ENCODE measurements around the gene KCNIP3.
"Not testable (repeated sequence)": the region's sequence is repeated elsewhere in the genome, so short reads cannot be mapped to it uniquely, and the experiment has no call there.

Gene KCNIP3

DNA sequence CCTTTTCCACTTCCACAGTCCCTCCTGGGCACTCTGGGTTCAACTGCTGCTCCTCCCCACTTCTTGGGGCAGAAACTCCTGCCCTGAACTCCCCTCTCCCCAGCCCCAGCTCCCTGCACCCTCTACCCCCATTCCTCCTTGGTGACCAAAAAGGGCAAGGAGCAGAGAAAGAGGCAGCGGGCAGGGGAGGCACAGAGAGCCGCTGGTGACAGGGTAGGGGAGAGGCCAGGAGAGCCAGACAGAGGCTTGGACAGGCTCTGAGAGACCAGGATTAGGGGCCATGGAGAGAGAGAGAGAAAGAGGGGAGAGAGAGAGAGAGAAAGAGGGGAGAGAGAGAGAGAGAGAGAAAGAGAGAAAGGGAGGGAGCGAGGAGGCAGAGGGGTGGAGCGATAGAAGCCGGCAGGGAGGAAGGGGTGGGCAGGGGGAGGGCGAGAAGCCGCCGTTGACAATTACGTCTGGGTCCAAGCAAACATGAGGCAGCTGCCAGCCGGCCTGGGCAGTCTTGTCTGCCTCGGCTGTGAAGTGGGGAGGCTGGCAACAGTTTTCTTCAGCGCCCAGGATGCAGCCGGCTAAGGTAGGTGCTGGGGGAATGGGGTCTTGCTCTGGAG, at the start of gene KCNIP3:
KCNIP3 (plus strand) TSS at position 468 of the 608 bp plus-strand sequence; CDS start at position 560, 92 bp downstream.
- DNase-seq = no peak

DNA sequence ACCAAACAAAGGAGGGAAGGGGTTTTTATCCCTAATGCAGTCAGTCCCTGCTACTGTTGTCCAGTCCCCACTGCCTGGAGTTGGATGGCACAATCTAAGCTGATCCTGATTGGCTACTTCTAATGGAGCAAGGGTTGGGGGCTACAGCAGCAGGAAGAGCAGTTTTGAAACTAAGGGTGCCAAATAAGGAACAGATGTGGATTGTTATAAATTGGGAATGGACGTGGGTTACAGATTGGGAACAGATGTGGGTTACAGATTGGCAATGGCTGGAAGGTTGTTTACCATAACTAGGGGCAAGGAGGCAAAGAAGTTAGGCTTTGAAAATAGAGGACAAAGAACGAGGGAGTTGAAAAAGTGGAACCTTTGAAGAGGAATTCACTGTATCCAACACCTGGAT, 38.9 kb upstream of the KCNIP3 start:
- DNase-seq = no peak

DNA sequence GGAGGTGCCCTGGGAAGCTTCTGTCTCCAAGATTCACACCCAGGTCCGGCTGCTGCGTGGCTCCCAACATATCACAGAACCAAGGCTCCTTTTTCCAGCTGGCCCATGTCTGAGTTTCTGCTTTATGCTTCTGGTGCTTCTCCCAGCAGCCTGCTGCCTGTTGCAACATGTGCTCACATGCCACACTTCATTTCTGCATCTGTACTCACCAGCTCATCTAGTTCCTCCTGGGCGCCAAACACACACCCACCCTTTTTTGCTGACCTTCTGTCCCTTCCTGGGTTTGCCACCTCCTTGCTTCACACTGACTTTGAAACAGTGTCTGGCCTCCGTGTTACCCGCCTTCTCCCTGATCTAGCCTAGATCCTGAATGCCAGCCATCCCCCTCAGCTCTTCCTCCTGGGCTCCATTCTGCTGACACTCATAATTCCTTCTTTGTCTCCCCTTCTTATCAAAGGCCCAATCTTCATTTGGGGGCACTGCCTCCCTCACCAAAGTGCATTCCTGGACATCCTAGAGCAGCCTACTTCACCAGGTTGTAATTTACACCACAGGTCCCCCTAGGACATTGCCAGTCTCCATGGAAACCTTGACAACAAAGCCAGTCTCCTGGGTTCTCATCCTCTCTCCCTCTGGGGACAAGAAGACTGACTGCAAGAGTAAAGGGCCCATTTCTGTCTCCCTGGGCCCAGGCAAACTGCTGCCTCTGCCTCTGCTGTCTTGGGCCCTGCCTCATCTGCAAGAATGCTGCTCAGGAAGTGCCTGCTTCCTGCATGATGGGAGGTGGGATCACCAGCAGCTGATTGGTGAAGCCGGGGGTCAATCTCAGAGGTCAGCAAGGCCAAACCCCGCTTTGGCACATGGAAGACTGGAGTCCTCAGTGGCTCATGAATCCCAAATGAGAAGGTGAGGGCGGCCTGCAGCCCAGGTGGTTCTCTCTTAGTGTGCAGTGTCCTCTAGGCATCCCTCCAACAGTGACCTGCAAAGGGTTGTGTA, 36.8 kb upstream of the KCNIP3 start:
- no peak for DNase-seq

DNA sequence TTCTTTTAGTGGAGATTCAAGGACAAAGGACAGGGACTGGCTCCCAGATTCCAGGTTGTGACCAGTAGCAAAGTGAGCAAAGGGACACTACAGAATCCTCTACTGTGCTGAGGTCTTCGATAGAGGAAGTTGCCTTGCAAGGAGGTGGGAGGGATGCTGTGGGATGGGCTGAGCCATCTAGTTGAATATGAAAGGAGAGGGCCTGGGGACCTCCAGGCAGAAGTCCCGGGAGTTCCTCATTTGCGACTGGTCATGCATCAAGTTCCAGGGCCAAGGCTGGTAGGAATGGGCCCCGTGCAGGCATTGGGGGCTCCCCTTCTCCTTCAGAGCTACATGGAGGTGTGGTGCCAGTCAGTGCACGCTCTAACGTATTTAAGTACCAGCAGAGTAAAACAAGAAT, 35.5 kb upstream of the KCNIP3 start:
- DNase-seq = no peak

DNA sequence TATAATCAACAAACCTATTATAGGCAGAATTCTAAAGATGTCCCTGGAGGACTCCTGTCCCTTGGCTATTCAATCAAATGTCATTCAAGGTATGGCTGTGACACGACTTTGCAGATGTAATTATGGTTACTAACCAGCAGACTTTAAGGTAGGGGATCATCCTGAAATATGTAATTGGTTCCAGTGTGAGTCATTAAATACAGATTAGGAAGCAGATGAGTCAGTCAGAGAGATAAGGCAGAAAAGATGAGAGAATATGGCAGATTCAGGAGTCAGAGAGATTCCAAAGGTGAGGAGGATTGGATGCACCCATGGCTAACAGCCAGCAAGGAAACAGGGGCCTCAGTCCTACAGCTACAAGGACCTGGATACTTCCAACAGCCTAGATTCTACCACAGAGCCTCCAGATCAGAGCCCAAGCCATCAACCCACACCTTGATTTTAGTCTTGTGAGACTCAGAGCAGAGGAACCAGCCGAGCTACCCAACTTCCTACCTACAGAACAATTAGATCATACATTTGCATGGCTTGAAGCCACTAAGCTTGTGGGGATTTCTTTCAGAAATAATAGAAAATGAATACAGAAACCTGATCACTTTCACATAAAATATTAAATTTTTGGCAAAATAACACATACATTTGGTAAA, 34.1 kb upstream of the KCNIP3 start:
- no peak for DNase-seq

DNA sequence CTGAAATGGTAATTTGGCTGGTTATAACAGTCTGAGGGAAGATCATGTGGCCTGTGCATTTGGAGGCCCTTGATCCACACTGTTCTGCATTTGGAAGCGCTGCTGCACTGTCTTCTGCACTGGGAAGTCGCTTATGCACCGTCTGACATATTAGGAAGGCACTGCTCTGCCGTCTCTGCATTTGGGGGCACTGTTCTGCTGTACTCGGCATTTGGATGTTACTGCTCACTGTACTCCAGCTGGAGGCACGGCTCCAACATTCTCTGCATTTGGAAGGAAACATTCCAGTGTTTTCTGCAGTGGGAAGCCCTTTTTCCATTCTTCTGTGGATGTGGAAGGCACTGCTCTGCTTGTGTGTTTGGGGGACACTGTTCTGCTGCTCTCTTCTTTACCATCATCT, 32.5 kb upstream of the KCNIP3 start:
- no peak for DNase-seq

DNA sequence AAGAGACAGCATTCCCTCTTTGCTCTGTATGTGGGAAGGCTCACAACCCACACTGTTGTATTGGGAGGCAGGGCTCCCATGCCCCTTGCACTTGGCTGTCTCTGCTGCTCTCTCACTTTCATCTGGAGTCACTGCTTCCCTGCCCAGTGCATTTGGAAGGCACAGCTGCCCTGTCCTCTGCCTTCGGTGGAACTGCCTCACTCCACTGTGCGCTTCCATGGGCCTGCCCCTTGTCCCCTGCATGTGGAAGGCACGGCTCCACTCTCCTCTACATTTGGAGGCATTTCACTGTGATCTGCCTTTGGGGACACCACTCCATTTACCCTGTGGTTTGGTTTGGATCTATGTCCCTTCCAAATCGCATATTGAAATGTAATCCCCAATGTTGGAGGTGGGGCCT, 32.0 kb upstream of the KCNIP3 start:
- no peak for DNase-seq

DNA sequence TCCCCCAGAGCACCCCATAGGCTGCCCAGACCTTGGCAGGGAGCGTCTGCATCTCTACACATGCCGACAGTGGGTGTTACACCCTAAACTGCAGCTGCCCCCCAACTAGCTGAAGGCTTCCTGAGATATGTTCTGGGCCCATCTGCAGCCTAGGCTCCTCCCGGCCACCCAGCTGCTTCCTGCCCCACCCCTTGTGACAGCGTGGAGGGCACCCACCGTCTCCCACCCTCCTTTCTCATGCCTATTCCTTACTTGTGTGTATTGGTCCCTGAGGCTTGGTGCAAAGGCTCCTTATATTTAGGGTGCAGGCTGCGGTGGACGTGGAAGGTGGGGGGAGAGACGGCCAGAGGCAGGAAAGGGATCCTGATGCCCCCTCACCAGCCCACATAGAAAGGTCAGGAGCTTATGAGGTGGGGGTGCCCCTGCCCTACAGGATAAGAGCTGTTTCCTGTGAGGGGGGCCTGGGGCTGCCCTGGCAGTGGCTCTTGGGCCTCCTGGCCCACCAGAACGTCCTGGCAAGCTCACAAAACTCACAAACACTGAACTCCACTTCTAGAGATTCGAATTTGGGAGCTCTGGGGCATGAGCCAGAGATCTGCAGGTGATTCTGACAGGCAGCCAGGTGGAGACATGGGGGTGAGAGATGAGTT, 30.2 kb upstream of the KCNIP3 start:
- DNase-seq = no peak

DNA sequence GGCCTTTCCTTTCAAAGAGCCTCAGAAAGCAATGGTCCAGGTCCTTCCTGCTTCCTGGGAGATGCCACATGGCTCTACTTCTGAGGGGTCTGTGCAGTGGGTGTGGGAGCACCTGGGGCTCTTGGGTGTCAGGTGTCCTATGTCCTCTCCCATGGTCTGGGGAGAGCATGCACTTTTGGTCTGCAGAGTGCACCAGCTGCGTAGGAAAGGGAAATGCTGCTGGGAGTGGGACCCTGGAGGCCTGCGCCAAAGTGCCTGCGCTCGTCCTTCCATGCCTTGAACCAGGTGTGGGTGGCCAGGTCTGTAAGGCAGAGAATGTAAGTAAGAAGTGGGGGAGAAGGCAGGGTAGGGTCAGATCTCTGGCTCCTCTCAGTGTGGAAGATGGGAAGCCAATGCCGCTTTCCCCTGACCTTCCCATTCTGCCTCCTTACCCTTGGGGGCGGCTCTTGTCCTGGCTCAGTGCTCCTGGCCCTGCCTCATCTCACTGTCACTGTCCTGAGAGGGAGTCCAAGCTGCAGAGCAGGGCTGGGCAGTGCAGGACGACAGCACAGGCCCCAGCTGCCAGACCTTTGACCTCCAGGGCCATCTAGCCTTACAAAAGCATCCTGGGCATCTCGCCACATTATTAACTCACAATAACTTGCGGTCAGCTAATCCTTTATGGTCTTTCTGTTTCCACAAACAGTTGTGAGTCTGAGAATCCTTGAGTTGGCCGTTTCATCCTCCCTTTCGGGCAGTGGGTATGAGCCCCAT, 29.5 kb upstream of the KCNIP3 start:
- no peak for DNase-seq

DNA sequence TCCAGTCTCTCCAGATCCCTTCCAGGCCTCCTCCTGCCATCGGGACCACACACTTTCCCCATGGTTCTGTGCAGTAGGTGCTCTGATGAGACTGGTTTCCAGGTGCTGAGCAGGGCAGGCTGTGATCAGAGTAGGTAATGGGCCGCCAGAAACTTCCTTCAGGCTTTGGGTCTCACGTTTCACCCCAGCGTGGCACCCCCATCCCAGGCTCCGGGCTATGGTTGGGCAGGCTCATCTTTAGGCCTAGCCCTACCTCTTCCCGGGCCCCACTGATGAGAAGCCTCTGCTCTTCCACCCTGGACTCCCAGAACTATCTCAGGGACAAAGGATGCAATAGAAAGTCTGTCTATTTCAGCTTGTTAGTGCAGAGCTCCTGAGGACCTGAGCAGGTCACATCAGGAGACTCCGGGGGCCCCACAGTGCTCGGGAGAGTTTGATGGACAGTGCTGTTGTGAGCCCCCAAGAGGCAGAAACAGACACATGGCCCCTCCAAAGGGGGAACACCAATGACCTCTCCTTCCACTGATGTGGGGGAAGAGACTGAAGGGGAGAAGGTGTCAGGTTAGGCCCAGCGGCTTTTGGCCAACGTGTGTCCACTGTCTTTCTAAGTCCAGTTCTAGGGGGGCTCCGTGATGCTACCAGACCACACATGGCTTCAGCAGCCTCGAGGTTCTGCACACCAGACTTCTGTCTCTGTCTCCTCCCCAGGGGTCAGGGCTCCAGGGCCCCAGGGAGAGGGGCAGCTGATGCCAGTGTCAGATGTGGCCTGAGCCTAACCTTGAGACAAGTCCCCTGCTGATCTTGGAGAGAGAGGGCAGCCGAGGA, 28.7 kb upstream of the KCNIP3 start:
- DNase-seq = no peak

DNA sequence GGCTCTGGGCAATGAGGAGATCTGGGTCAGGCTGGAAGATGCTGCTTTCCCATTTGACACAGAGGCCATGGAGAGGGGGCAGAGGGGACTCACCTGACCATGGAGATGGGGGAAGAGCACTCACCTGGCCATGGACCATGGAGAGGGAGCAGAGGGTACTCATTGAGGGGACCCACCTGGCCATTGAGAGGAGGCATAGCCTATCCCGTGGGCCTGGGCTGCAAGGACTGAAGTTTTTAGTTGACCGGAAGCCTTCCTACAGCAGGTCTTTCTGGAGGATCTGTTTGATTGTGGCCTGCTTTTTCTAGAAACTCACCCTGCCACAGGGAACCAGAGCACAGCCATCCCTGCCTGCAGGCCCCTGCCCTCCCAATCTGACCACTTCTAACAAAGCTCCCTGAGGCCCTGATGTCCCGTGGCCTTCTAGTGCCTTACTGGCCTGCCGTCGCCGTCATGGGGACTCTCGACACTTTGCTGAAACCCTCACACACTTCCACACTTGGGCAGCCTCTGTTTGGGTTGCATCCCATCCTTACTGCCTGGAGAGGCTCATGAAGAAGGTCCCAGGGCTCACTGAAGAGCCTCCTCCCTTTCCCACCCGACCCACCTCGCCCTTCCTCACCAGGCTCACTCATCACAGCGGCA, 28.0 kb upstream of the KCNIP3 start:
- no peak for DNase-seq

DNA sequence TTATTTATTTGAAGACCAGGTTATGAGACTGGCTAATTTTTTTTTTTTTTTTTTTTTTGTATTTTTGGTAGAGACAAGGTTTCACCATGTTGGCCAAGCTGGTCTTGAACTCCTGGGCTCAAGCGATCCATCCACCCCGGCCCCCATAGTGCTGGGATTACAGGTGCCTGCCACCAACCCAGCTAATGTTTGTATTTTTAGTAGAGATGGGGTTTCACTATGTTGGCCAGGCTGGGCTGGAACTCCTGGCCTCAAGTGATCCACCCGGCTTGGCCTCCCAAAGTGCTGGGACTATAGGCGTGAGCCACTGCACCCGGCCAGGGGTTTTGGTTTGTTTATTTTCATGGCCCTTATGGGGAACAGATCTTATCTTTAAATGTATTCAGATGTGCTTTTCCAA, 27.4 kb upstream of the KCNIP3 start:
- not testable (repeated sequence) for DNase-seq

DNA sequence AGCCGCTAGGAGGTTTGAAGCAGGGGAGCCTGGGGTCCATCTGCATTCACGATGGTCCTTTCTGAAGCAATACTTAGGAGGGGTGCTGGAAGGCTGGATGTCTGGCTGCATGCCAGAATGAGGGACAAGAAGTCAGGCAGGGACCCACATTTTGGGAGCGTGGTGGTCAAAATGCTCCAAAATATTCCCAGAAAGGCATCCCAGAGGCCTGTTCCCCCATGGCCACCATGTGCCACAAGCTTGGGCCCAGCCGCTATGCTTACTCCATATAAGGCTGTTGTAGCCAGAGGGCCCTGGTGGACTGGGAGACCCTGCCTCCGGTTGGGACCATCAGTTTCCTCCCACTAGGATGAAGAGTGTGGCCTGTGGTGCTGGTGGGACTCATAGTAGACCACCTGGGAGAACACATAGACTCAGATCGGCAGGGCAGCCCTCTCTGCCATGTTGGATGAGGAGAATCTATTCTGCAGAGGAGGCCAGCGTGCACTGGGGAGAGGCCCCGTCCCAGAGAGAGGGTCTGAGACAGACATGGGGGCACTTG, 26.5 kb upstream of the KCNIP3 start:
- DNase-seq = no peak

DNA sequence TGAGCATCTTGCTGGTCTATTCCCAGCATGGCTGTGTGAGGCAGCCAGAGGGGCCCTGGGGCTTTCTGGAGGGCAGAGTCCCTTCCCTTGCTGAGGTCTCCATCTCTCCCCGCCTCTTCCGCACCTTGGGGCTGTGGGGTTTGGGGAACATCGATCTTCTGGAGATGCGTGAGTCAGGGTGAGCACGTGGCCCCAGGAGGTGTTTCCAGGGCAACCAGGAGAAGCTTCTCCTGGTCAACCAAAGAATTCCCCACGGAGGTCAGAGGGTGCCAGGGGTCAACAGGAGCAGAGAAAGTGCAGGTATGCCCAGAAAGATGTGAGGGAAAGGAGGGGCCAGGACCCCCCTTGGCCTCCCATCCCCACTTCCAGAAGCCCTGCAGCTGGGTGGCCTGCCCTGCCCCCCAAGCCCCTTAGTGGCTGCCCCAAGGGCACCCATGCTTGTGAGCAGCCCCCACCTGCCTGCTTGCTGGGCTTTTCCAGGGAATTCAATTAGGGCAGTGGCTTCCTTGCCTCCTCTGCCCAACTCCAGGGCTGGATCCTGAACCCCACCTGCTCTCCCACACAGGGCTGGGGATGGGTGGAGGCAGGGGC, 25.7 kb upstream of the KCNIP3 start:
- no peak for DNase-seq

DNA sequence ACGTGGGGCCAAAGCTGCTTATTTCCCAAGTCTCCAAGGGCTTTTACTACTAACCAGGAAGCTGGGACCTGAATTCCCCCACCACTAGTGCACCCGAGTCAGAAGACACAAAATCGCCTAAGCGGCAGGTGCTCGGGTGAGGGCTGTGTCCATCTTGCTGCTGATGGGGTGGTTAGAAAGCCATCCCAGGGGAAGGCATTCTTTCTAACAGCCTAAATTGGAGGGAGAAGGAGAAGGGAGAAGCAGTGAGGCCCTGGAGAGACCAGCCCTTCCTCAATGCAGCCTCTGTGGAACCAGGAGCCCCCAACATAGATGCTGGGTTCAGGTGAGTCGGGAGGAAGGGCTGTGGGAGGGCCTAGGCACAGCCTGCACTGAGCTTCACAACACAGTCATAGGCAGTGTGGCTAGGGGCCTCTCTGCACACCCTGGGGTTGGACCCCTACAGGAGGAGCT, 24.8 kb upstream of the KCNIP3 start:
- DNase-seq = no peak

DNA sequence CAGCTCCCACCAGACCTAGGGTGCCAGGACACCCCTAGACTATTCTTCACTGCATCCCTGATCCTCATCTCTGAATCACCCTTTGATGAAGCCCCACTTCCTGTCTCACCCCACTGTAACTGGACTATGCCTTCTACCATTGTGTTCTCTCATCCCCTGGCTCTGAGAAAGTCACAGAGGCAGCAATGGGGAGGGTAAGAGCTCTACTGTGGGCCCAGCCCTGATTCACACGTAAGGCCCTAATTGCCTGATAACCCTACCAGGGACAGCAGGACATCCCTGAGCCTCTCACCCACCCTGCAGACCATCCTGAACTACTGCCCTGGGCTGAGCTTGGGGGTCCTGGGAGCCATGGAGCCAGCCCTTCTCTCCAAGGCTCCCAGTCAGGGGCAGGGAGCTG, 24.4 kb upstream of the KCNIP3 start:
- no peak for DNase-seq

DNA sequence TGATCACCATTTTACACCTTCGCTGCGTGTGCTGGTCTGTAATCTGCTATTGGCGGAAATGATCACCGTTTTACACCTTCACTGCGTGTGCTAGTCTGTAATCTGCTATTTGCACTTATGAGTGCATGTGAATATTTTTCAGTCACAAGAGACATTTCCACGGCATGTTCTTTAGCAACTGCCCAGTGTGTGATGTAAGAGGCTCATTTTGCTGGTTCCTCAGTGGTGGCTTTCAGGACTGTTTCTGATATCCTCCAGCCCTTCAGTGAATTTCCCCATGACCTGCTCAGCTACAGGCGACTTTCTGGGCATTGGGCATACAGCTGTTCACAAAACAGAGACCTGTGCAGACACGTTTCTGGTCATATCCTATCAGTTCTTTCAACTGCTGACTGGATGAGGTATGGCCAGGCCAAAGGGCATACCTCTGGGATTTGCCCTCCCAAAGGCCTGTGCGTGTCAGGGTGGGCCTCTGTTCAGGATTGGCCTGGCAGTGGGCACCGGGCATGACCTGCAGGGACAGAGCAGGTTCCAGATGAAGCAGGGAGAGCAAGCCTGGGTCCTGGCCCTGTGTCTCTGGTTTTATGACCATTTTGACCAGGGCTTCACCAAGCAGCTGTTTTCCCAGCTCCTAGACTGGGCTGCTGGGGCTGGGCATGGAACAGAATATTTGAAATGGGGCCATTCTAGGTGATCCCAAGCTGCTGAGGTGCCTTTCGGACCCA, 23.4 kb upstream of the KCNIP3 start:
- no peak for DNase-seq

DNA sequence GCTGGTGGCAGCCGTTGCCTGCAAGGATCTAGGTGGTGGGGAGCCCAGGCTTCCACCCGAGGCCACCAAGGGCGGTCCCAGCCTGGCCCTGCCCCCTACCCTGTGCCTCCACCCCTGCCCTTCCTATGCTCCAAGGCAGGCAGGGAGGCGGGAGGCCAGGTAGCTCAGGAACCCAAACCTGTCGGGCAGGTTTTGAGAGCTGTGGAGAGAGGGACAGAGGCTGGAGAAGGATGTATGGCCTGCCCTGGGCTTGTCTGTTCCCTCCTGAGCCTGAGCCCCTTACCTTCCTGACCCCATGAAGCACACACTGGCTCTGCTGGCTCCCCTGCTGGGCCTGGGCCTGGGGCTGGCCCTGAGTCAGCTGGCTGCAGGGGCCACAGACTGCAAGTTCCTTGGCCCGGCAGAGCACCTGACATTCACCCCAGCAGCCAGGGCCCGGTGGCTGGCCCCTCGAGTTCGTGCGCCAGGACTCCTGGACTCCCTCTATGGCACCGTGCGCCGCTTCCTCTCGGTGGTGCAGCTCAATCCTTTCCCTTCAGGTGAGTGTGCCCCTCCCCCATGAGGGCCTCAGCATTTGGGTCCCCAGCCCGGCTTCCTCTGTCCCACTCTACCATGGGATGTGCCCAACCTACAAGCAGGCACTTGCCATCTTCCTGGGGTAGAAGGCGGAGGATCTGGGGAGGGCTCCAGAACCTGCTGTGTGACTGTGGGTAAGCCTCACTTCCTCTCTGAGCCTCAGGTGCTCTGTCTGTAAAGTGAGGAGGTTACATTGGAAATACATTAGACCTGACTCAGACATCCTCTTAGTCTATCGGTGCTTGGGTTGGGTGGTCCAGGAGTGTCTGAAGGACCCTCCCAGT, 22.6 kb upstream of the KCNIP3 start, which contains the start of gene PROM2:
PROM2 (plus strand) TSS at position 159 of the 860 bp plus-strand sequence; CDS start at position 296, 137 bp downstream.
- DNase-seq = no peak
